Ectodermal cell (in vitro differentiated cells): ENCODE results near the gene MTFP1.

Source experiments
- H3K27ac ChIP-seq: 2 replicates; pipeline ENCODE4 v1.7.0; 2013; ENCODE audit warnings: mild to moderate bottlenecking, low read depth, low read length; ENCODE audit not compliant: insufficient read depth, poor library complexity, severe bottlenecking
- H3K27me3 ChIP-seq: 2 replicates; pipeline ENCODE4 v1.7.0; 2013; ENCODE audit warnings: mild to moderate bottlenecking, low read length; ENCODE audit not compliant: insufficient read depth, control insufficient read depth, poor library complexity, severe bottlenecking
- H3K36me3 ChIP-seq: one replicate; pipeline ENCODE4 v1.7.0; 2013; ENCODE audit warnings: low read length; ENCODE audit not compliant: control insufficient read depth, insufficient read depth
- H3K4me1 ChIP-seq: one replicate; pipeline ENCODE4 v1.7.0; 2013; ENCODE audit warnings: low read length; ENCODE audit not compliant: control insufficient read depth, insufficient read depth
- H3K4me3 ChIP-seq: 2 replicates; pipeline ENCODE4 v1.7.0; 2013; ENCODE audit warnings: low read depth, low read length, control low read depth; ENCODE audit not compliant: insufficient read depth
- H3K9me3 ChIP-seq: 2 replicates; pipeline ENCODE4 v1.7.0; 2013; ENCODE audit warnings: mild to moderate bottlenecking, low read length, moderate library complexity; ENCODE audit not compliant: control insufficient read depth
- WGBS, 2 experiments: methylation state at CpG; one replicate each; pipeline ENCODE4 v1.1.7; 2013; ENCODE audit warnings: missing lambda C conversion rate in 2 of 2; 5-methylcytosine and 5-hydroxymethylcytosine counted together

MTFP1 gene

DNA sequence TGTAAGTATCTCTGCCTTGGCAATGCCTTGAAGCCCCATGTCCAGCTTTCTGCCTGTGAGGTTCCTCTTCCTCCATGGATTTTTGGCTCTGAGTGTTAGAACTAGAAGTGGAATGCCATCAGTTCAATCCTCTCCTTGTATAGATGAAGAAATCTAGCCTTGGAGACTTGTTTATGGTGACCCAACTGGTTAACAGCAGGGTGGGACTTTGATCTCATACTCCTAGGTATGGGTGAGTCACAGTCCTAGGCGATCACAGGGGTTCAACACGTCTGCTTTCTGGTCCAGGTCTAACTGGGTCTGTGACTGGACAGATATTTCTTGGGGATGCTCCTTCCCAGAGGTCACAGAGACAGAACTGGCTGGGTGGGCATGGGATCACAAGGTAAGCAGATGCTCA lies 9.2 kb upstream of the MTFP1 start:
- 94 to 97% methylated on average over 2 of the region's 2 CpGs for WGBS, 2 experiments
- H3K27ac ChIP-seq = no peak overlapping the region
- H3K4me1 ChIP-seq = peaks cover 5% of the 10 kb centered on the region
- no peak overlapping the region for H3K4me3 ChIP-seq
- H3K27me3 ChIP-seq = no peaks in the 10 kb centered on the region
- peaks cover 17% of the 10 kb centered on the region for H3K36me3 ChIP-seq
- no peaks in the 10 kb centered on the region for H3K9me3 ChIP-seq

- Histone ChIP-seq H3K36me3 (peaks cover 17% of the 10 kb centered on the region), H3K4me1 (peaks cover 8% of the 10 kb centered on the region), H3K27ac (no peak overlapping the region), H3K9me3 (no peaks in the 10 kb centered on the region), H3K4me3 (no peak overlapping the region), H3K27me3 (no peaks in the 10 kb centered on the region)
- WGBS, 2 experiments = 100% methylated on average over 1 of the region's 1 CpG
Measured at GRCh38 chr22:30416837-30417236, 8.7 kb upstream of the MTFP1 start.

DNA sequence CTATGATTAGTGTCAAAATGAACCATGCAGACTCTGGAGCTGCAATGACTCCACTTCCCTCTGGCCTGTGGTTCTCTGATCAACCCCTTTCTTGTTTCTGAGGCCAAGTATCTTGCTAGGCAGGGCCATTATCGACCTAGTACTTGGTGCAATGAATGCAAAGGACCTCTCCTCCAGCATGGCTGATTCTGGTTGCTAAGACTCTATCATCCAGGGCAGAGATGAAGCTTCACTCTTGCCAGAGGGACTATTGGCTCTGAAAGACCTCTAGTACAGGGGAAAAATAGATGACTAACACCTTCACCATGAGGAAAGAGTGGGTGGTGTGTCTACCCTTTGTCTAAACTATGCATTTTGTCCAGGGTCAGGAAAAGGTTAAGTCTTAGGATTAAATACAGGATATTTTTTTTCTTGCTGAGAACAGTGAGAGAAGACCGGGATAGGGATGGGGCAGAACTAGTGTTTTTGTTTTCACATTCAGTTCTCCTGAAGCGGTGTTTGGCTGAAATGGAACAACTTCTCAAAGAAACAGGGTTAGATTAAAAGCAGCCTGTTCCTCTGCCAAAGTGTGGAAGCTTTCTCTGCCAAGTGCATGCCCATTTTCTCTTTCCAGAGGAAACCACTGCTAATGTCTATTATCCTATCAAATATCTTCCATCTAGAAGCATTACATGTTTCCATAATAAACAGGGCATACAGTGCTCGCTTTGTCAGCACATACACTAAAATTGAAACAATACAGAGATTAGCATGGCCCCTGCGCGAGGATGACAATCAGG lies 5.0 kb upstream of the MTFP1 start:
- WGBS, 2 experiments = 81 to 94% methylated on average over 6 of the region's 6 CpGs
- Histone ChIP-seq H3K36me3 (peaks cover 17% of the 10 kb centered on the region), H3K9me3 (no peaks in the 10 kb centered on the region), H3K27ac (no peak overlapping the region), H3K4me1 (peaks cover 16% of the 10 kb centered on the region), H3K27me3 (no peaks in the 10 kb centered on the region), H3K4me3 (no peak overlapping the region)

- H3K9me3 ChIP-seq = no peaks in the 10 kb centered on the region
- peak overlapping the region; percentile 83 for H3K4me3 ChIP-seq
- peaks cover 18% of the 10 kb centered on the region for H3K4me1 ChIP-seq
- peaks cover 11% of the 10 kb centered on the region for H3K36me3 ChIP-seq
- peak overlapping the region; percentile 75 for H3K27ac ChIP-seq
- no peaks in the 10 kb centered on the region for H3K27me3 ChIP-seq
- WGBS, 2 experiments = 82 to 85% methylated on average over 8 of the region's 8 CpGs
Measured at GRCh38 chr22:30421695-30422480, 3.7 kb upstream of the MTFP1 start.

DNA sequence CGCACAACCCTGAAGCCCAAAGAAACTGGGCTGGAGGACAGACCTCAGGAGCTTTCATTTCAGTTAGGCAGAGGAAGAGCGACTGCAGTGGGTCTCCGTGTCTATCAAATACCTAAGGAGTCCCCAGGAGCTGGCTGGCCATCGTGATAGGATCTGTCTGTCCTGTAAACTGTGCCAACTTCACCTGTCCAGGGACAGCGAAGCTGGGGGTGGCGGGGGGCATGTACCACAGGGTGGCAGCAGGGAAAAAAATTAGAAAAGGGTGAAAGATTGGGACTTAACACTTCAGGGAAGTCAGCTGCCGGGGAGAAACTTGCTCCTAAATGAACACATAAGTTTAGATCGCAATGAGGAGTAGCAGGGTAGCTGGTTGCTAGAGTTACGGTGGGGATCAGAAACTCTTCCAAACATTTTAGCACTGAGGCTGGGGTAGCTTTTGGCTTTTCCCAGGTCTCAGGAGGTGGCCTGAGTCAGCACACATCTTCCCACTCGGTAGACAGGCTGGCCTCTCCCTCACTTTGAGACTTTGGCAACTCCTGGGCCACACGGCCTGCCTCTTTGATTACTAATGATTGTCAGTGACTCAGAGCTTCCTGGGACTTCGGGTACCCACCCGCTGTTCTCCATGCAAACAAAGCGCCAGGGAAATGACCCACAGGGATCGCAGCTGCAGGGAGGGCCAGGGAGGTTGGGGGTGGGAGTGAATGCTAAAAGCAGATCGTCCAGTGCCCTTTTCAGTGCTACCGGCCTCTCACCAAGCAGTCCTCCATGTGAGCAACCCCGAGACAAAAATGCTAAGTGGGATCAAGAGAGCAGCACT lies 2.9 kb upstream of the MTFP1 start:
- peak overlapping the region; percentile 83 for H3K4me3 ChIP-seq
- peaks cover 18% of the 10 kb centered on the region for H3K4me1 ChIP-seq
- H3K27ac ChIP-seq = peak overlapping the region; percentile 97
- H3K27me3 ChIP-seq = no peaks in the 10 kb centered on the region
- WGBS, 2 experiments = 26 to 30% methylated on average over 18 of the region's 18 CpGs
- peaks cover 8% of the 10 kb centered on the region for H3K36me3 ChIP-seq
- no peaks in the 10 kb centered on the region for H3K9me3 ChIP-seq

GRCh38 chr22:30423301-30423958 lies 2.1 kb upstream of the MTFP1 start:
- Histone ChIP-seq H3K27ac (peak overlapping the region; percentile 97), H3K4me1 (peaks cover 18% of the 10 kb centered on the region), H3K27me3 (no peaks in the 10 kb centered on the region), H3K4me3 (peak overlapping the region; percentile 83), H3K36me3 (peaks cover 10% of the 10 kb centered on the region), H3K9me3 (no peaks in the 10 kb centered on the region)
- 0 to 1% methylated on average over 45 of the region's 45 CpGs for WGBS, 2 experiments

GRCh38 chr22:30423959-30424533 lies 1.5 kb upstream of the MTFP1 start:
- Histone ChIP-seq H3K27ac (peak overlapping the region; percentile 65), H3K4me1 (peaks cover 18% of the 10 kb centered on the region), H3K4me3 (peak overlapping the region; percentile 83), H3K9me3 (no peaks in the 10 kb centered on the region), H3K27me3 (no peaks in the 10 kb centered on the region), H3K36me3 (peaks cover 14% of the 10 kb centered on the region)
- WGBS, 2 experiments = 2% methylated on average over 31 of the region's 31 CpGs

DNA sequence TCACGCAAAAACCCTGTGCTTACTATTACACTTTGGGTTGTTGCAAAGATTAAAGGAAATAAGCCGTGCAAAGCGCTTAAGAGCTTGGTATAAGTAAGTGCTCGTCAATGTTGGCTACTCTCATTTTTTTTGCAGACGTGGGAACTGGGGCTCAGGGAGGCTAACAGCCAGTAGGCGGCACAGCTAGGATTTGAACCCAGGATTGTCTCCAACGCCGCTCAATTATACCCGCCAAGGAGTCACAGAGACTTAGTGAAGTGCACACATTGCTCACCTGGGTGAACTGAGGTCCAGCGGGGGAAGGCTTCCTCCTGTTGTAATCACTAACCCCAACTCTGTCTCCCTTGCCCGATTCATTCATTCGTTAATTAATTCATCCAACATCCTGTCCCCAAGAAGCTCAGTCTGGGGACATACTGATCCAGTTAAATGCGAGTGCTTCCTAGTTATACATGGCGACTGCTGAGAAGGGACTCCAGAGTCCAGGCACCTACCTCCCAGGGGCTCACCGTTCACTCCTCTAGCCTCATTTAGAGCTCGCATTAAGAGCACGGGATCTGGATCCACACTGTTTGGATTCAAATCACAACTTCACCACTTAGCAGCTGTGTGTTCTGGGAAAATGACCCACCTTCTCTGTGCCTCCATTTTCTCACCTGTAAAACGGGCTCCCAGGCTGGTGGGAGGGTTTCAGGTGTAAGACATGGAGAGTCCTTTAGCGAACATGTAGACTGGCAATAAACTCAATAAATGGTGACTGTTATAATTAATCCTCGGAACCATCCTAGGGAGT lies 838 bp upstream of the MTFP1 start:
- peak overlapping the region; percentile 83 for H3K4me3 ChIP-seq
- no peaks in the 10 kb centered on the region for H3K27me3 ChIP-seq
- peaks cover 18% of the 10 kb centered on the region for H3K4me1 ChIP-seq
- no peaks in the 10 kb centered on the region for H3K9me3 ChIP-seq
- WGBS, 2 experiments = 63 to 64% methylated on average over 19 to 20 of the region's 20 CpGs
- H3K36me3 ChIP-seq = peaks cover 14% of the 10 kb centered on the region
- H3K27ac ChIP-seq = peak overlapping the region; percentile 65

- Histone ChIP-seq H3K4me3 (peak overlapping the region; percentile 82), H3K9me3 (no peaks in the 10 kb centered on the region), H3K4me1 (peaks cover 18% of the 10 kb centered on the region), H3K36me3 (peaks cover 10% of the 10 kb centered on the region), H3K27me3 (no peaks in the 10 kb centered on the region), H3K27ac (peak overlapping the region; percentile 38)
- 22 to 23% methylated on average over 9 of the region's 9 CpGs for WGBS, 2 experiments
Measured at GRCh38 chr22:30425327-30425615, 297 bp upstream of the MTFP1 start.
